NB4 (cell line): ENCODE data around the gene RPS6KA4.

Experiments used
- DNase-seq: peaks from one replicate; pipeline ENCODE4 v3.0.0; 2010; ENCODE audit warnings: low read depth
- H3K4me3 ChIP-seq: one replicate; pipeline ENCODE4 v1.5.1; 2011; ENCODE audit warnings: mild to moderate bottlenecking, low read depth, low read length, moderate library complexity
- MYC ChIP-seq: IDR thresholded peaks from 2 replicates; pipeline ENCODE4 v1.6.1; 2011; ENCODE audit warnings: low read depth, low read length
- POLR2A ChIP-seq: IDR thresholded peaks from 2 replicates; pipeline ENCODE4 v1.6.1; 2011; ENCODE audit warnings: mild to moderate bottlenecking; ENCODE audit not compliant: insufficient read length; ENCODE audit errors: extremely low read depth
- TF ChIP-seq, protein P1 (sequence below): IDR thresholded peaks from 2 replicates; pipeline ENCODE4 v1.6.1; 2011; ENCODE audit warnings: low read depth, low read length
- TF ChIP-seq, protein P2 (sequence below): IDR thresholded peaks from one replicate; pipeline ENCODE4 v1.5.1; 2012; ENCODE audit warnings: low read depth, low read length

The RPS6KA4 gene

DNA sequence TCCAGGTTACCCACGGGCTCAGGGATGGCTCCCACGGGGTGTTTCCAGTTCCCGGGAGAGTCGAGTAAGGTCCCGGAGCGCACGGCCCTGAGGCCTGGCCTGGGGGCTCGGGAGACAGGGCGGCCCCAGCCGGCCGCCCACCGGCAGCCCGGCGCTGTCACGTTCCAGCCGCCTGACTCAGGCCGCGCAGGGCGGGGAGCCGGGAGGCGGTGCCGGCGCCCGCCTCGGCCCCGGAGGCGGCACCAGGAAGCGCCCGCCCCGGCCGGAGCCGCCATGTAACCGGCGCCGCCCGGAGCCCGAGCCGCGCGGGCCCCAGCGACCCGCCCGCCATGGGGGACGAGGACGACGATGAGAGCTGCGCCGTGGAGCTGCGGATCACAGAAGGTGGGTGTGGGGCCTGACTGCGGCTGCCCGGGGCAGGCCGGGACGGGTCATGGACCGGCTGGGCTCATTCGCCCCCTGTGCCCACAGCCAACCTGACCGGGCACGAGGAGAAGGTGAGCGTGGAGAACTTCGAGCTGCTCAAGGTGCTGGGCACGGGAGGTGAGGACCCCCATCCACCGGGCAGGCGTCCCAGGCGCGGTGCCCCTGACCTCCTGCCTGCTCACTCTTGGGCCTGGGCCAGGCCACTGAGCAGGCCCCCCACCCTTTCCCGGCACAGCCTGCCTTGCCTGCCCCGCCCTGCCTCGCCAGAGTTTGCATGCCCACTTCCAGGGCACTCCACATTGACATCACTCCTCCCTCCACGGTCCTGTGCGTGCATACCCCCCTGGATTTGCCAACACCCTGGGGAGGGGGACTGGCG, at the start of gene RPS6KA4:
Gene RPS6KA4, plus strand, starts transcription at position 256 of the 805 bp plus-strand sequence. Its CDS starts 74 bp downstream, at position 330.
- peak; percentile 77 for DNase-seq
- TF ChIP-seq, protein P1, sequence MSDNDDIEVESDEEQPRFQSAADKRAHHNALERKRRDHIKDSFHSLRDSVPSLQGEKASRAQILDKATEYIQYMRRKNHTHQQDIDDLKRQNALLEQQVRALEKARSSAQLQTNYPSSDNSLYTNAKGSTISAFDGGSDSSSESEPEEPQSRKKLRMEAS: no peak
- TF ChIP-seq POLR2A: peak; percentile 71
- H3K4me3 ChIP-seq: peak within 1 kb of the TSS; percentile 74

DNA sequence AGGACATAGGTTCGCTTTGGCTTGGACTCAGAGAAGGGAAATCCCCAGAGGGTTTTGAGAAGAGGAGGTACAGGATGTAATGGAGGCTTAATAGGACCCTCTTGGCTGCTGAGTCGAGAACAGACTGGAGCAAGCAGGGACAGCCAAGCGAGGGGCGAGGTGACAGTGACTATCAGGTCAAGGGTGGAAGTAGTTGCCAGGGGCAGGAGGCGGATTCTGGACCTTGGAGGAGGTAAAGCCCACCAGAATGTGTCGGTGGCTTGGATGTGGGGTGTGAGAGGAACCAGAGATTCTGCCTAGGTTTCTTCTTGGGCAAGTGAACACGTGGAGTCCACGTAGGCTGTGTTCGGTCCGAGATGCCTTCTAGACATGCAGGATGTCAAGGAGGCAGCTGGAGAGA, 46.0 kb upstream of the RPS6KA4 start:
- TF ChIP-seq MYC: no peak
- TF ChIP-seq, protein P1: no peak
- TF ChIP-seq, protein P2, sequence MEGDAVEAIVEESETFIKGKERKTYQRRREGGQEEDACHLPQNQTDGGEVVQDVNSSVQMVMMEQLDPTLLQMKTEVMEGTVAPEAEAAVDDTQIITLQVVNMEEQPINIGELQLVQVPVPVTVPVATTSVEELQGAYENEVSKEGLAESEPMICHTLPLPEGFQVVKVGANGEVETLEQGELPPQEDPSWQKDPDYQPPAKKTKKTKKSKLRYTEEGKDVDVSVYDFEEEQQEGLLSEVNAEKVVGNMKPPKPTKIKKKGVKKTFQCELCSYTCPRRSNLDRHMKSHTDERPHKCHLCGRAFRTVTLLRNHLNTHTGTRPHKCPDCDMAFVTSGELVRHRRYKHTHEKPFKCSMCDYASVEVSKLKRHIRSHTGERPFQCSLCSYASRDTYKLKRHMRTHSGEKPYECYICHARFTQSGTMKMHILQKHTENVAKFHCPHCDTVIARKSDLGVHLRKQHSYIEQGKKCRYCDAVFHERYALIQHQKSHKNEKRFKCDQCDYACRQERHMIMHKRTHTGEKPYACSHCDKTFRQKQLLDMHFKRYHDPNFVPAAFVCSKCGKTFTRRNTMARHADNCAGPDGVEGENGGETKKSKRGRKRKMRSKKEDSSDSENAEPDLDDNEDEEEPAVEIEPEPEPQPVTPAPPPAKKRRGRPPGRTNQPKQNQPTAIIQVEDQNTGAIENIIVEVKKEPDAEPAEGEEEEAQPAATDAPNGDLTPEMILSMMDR: no peak
- DNase-seq: no peak
- no peak overlapping the region for H3K4me3 ChIP-seq

DNA sequence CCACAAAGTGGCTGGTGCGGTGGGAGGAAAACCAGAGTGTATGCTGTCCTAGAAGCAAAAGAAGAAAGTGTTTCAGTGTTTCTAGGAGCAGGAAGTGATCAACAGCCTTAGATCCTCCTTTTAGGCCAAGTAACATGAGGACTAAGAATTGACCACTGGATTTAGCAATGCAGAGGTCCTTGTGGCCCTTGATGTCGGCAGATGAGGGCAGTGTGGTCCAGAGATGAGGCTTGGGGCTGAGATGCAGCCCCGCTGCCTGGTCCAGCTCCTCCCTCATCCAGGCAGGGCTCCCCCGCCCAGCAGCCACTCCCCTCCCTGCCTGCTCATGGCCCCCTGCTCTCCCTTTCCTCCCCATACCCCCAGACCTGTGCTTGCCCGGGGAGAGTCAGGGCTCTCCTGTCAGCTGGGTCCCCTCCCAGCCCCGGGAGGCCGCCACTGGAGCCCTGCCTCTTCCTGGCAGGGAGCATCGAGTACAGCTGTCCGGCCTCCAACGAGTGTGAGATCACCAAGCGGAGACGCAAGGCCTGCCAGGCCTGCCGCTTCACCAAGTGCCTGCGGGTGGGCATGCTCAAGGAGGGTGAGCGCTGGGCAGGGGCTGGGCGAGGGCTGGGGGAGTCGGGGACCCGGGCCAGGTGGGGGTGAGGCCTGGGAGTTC, 45.3 kb upstream of the RPS6KA4 start:
- no peak overlapping the region for H3K4me3 ChIP-seq
- no peak for TF ChIP-seq MYC
- no peak for TF ChIP-seq POLR2A
- TF ChIP-seq, protein P1: no peak
- TF ChIP-seq, protein P2: no peak
- no peak for DNase-seq

DNA sequence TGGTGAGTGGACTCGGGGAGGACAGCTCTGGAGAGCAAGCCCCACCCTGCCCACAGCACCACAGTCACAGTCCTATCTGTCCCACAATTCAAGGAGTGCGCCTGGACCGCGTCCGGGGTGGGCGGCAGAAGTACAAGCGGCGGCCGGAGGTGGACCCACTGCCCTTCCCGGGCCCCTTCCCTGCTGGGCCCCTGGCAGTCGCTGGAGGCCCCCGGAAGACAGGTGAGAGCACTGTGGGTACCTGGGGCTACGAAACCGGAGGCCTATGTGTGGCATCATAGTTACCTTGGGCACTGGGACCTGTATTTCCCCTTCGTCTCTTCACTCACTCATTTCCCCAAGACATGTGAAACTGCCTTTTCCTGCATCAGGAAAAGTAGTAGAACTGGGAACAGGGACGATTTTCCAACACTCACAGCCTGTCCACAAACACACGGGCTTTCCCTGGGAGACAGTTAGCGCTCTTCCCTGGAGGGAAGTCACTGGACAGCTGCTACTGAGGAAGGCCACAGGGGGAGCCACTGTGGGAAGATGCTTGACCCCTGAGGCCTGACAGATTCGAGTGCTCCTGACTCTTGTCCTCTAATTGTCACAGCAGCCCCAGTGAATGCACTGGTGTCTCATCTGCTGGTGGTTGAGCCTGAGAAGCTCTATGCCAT, 44.7 kb upstream of the RPS6KA4 start:
- TF ChIP-seq POLR2A: no peak
- TF ChIP-seq, protein P2: peak; percentile 39
- H3K4me3 ChIP-seq: no peak overlapping the region
- DNase-seq: peak; percentile 45

DNA sequence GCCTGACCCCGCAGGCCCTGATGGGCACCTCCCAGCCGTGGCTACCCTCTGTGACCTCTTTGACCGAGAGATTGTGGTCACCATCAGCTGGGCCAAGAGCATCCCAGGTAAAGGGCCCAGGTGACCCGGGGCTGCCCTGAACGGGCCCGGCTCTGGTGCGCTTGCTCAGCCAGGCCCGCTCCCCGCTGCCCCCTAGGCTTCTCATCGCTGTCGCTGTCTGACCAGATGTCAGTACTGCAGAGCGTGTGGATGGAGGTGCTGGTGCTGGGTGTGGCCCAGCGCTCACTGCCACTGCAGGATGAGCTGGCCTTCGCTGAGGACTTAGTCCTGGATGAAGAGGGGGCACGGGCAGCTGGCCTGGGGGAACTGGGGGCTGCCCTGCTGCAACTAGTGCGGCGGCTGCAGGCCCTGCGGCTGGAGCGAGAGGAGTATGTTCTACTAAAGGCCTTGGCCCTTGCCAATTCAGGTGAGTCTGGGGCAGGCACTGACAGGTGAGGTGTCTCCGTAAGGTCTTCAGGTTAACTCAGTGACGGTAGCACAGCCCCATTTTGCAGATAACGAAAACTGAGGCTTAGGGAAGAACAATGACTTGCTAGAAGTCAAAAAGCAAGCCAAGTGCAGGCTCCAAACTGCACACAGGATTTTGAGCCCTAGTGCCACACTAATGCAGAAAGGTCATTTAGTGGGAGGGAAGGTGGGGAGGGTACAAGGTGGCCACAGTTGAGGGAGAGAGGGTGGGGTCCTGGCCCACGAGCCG, 44.0 kb upstream of the RPS6KA4 start:
- H3K4me3 ChIP-seq: no peak overlapping the region
- TF ChIP-seq MYC (no peak), POLR2A (no peak)
- TF ChIP-seq, protein P1: no peak
- TF ChIP-seq, protein P2: no peak
- DNase-seq: no peak
